Hematopoietic multipotent progenitor cell treated with erythropoietin and hydrocortisone succinate and interleukin-3 and kit ligand, for 17 days (in vitro differentiated cells): ENCODE measurements around the gene PRKAR1B.

Source experiments
- DNase-seq: peaks from one replicate; pipeline ENCODE4 v3.0.0-alpha.2; 2015; ENCODE audit warnings: low spot score

The PRKAR1B gene

GRCh38 chr7:603152-603951 is 123.7 kb downstream of the PRKAR1B start:
- no peak for DNase-seq

- DNase-seq: no peak
Observed at GRCh38 chr7:602341-603141, 124.5 kb downstream of the PRKAR1B start.

GRCh38 chr7:601595-602340 is 125.3 kb downstream of the PRKAR1B start:
- DNase-seq: no peak

- no peak for DNase-seq
Observed at GRCh38 chr7:601036-601594, 126.0 kb downstream of the PRKAR1B start.

- DNase-seq: no peak
Observed at GRCh38 chr7:600149-601035, 126.7 kb downstream of the PRKAR1B start.

GRCh38 chr7:598899-599298 is 128.2 kb downstream of the PRKAR1B start:
- DNase-seq: no peak

- DNase-seq: no peak
Observed at GRCh38 chr7:597348-598178, 129.5 kb downstream of the PRKAR1B start.

- DNase-seq: no peak
Observed at GRCh38 chr7:596819-597182, 130.3 kb downstream of the PRKAR1B start.

- no peak for DNase-seq
Observed at GRCh38 chr7:596071-596818, 130.8 kb downstream of the PRKAR1B start.

- DNase-seq: no peak
Observed at GRCh38 chr7:595621-596010, 131.5 kb downstream of the PRKAR1B start.

- DNase-seq: no peak
Observed at GRCh38 chr7:594920-595620, 132.0 kb downstream of the PRKAR1B start.

- DNase-seq: no peak
Observed at GRCh38 chr7:594212-594913, 132.7 kb downstream of the PRKAR1B start.

- no peak for DNase-seq
Observed at GRCh38 chr7:593324-594115, 133.6 kb downstream of the PRKAR1B start.

GRCh38 chr7:591856-592628 is 135.0 kb downstream of the PRKAR1B start:
- no peak for DNase-seq

GRCh38 chr7:590731-591551 is 136.1 kb downstream of the PRKAR1B start:
- no peak for DNase-seq
